ENCODE measurements around the gene ABCD1. TPM values are rescaled to one million over a fixed set of nuclear protein-coding genes. Genes with fewer than 3 reads are reported as not detected.
A peak's percentile ranks its signal among the peaks of the same experiment; 100 is the strongest.
"Not testable (repeated sequence)": the region's sequence is repeated elsewhere in the genome, so short reads cannot be mapped to it uniquely, and the experiment has no call there.

The ABCD1 gene
- total and polyA plus RNA-seq, 4 donors, result 5.7 to 19.7 (median 10.3) TPM

- DNase-seq, result no peak
- Histone ChIP-seq H3K9ac (ENCODE audit: insufficient read depth in 1 of 2, low read length in 2 of 2) (no peak overlapping the region), H3K9me3 (ENCODE audit: control insufficient read depth in 4 of 4, insufficient read depth in 3 of 4, low read length in 3 of 4) (no peaks in the 10 kb centered on the region)
Observed at GRCh38 chrX:153690466-153690865, 34.2 kb upstream of the ABCD1 start.

GRCh38 chrX:153691032-153691827 lies 33.4 kb upstream of the ABCD1 start:
- H3K4me3 ChIP-seq; H3K27me3 ChIP-seq (ENCODE audit: control insufficient read depth in 3 of 3, insufficient read depth in 3 of 3, low read length in 2 of 3); H3K36me3 ChIP-seq (ENCODE audit: control insufficient read depth in 4 of 4, insufficient read depth in 4 of 4, low read length in 4 of 4); H3K9ac ChIP-seq (ENCODE audit: insufficient read depth in 1 of 2, low read length in 2 of 2); H3K4me1 ChIP-seq (ENCODE audit: control insufficient read depth in 5 of 5, insufficient read depth in 5 of 5, low read length in 5 of 5); DNase-seq; H3K9me3 ChIP-seq (ENCODE audit: control insufficient read depth in 4 of 4, insufficient read depth in 3 of 4, low read length in 3 of 4); ATAC-seq (ENCODE audit: insufficient read depth, low FRiP score): not testable (repeated sequence)
- WGBS, 2 donors, result 90 to 94% methylated on average over 12 to 21 of the region's 21 CpGs
- peak overlapping the region in 1 of 2 donors; percentile 7 for H3K27ac ChIP-seq (ENCODE audit: low read depth in 1 of 2, low read length in 1 of 2)

More at GRCh38 chrX:153690466-153690865, 34.2 kb upstream of the ABCD1 start:
- Histone ChIP-seq H3K36me3 (ENCODE audit: control insufficient read depth in 4 of 4, insufficient read depth in 4 of 4, low read length in 4 of 4) (no peaks in the 10 kb centered on the region), H3K27me3 (ENCODE audit: control insufficient read depth in 3 of 3, insufficient read depth in 3 of 3, low read length in 2 of 3) (no peaks in the 10 kb centered on the region), H3K27ac (ENCODE audit: low read depth in 1 of 2, low read length in 1 of 2) (peak overlapping the region in 1 of 2 donors; percentile 81), H3K4me1 (ENCODE audit: control insufficient read depth in 5 of 5, insufficient read depth in 5 of 5, low read length in 5 of 5) (no peaks in the 10 kb centered on the region), H3K4me3 (no peak overlapping the region)
- 67 to 86% methylated on average over 6 to 14 of the region's 14 CpGs for WGBS, 2 donors
- TF ChIP-seq CTCF (IDR thresholded peaks at IDR 0.05; ENCODE audit: control extremely low read depth, extremely low read depth), result no peak
- ATAC-seq (ENCODE audit: insufficient read depth, low FRiP score), result no peak

GRCh38 chrX:153692003-153692402 lies 32.7 kb upstream of the ABCD1 start:
- no peak overlapping the region for H3K27ac ChIP-seq (ENCODE audit: low read depth in 1 of 2, low read length in 1 of 2)
- ATAC-seq (ENCODE audit: insufficient read depth, low FRiP score) (no peak), DNase-seq (no peak)
- H3K36me3 ChIP-seq (ENCODE audit: control insufficient read depth in 4 of 4, insufficient read depth in 4 of 4, low read length in 4 of 4), result peaks cover 0 to 2% (median 0%) of the 10 kb centered on the region in 4 donors
- no peak overlapping the region for H3K9ac ChIP-seq (ENCODE audit: insufficient read depth in 1 of 2, low read length in 2 of 2)
- H3K27me3 ChIP-seq (ENCODE audit: control insufficient read depth in 3 of 3, insufficient read depth in 3 of 3, low read length in 2 of 3), result no peaks in the 10 kb centered on the region
- WGBS, 2 donors, result 60 to 73% methylated on average over 3 to 4 of the region's 4 CpGs
- no peaks in the 10 kb centered on the region for H3K4me1 ChIP-seq (ENCODE audit: control insufficient read depth in 5 of 5, insufficient read depth in 5 of 5, low read length in 5 of 5)
- no peaks in the 10 kb centered on the region for H3K9me3 ChIP-seq (ENCODE audit: control insufficient read depth in 4 of 4, insufficient read depth in 3 of 4, low read length in 3 of 4)
- H3K4me3 ChIP-seq, result no peak overlapping the region
- TF ChIP-seq CTCF (IDR thresholded peaks at IDR 0.05; ENCODE audit: control extremely low read depth, extremely low read depth), result no peak

GRCh38 chrX:153692611-153693156 lies 32.0 kb upstream of the ABCD1 start:
- Histone ChIP-seq H3K27ac (ENCODE audit: low read depth in 1 of 2, low read length in 1 of 2) (no peak overlapping the region), H3K27me3 (ENCODE audit: control insufficient read depth in 3 of 3, insufficient read depth in 3 of 3, low read length in 2 of 3) (no peaks in the 10 kb centered on the region), H3K36me3 (ENCODE audit: control insufficient read depth in 4 of 4, insufficient read depth in 4 of 4, low read length in 4 of 4) (peaks cover 0 to 2% (median 0%) of the 10 kb centered on the region in 4 donors), H3K9me3 (ENCODE audit: control insufficient read depth in 4 of 4, insufficient read depth in 3 of 4, low read length in 3 of 4) (no peaks in the 10 kb centered on the region), H3K4me1 (ENCODE audit: control insufficient read depth in 5 of 5, insufficient read depth in 5 of 5, low read length in 5 of 5) (no peaks in the 10 kb centered on the region), H3K4me3 (no peak overlapping the region), H3K9ac (ENCODE audit: insufficient read depth in 1 of 2, low read length in 2 of 2) (no peak overlapping the region)
- no peak for TF ChIP-seq CTCF (IDR thresholded peaks at IDR 0.05; ENCODE audit: control extremely low read depth, extremely low read depth)
- DNase-seq, result no peak
- no peak for ATAC-seq (ENCODE audit: insufficient read depth, low FRiP score)
- 67 to 72% methylated on average over 21 to 24 of the region's 24 CpGs for WGBS, 2 donors

All from lung (tissue), 12 donors.